SK-N-SH treated with all-trans-retinoic acid at 6 μM for 48 hours (cell line): ENCODE measurements around the gene SIX3.

Experiments used
- ARNTL ChIP-seq: fragments of 450-650 bp; formaldehyde crosslinking; IDR thresholded peaks from 2 replicates; pipeline ENCODE4 v1.5.0; 2020; ENCODE audit warnings: low read depth, mild to moderate bottlenecking, moderate library complexity, borderline replicate concordance
- CSRNP3 ChIP-seq: fragments of 250-450 bp; sonication (Bioruptor Pico); IDR thresholded peaks from 2 replicates; pipeline ENCODE4 v1.5.1; 2021; ENCODE audit warnings: mild to moderate bottlenecking, moderate library complexity
- ZNF70 ChIP-seq: fragments of 450-650 bp; formaldehyde crosslinking; IDR thresholded peaks from 2 replicates; pipeline ENCODE4 v1.5.0; 2020; ENCODE audit warnings: mild to moderate bottlenecking, moderate library complexity
- TF ChIP-seq, protein P1 (sequence below): fragments of 250-450 bp; sonication (Bioruptor Pico); IDR thresholded peaks from 2 replicates; pipeline ENCODE4 v1.8.0; 2020; ENCODE audit warnings: mild to moderate bottlenecking, moderate library complexity, borderline replicate concordance

DNA sequence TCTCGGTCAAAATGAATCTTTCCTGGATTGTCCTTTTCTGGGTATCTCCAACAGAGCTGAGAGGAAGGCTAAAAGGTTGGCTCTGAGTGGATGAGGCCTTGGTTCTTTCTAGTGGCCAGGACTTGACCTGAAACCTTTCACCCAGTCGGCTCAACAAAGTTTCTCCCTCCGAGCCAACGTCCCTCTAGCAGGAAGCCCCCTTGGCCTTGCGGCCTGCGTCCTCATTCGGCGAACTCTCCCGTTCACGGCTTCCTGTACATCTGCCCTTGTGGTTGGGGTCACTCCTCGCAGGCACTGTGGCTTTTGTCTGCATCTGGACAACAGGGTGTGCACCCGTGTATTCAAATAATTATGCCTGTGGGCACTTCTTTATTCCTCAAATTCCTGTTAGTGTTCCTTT lies 9.4 kb upstream of the SIX3 start:
- no peak for TF ChIP-seq CSRNP3 (CRISPR knock-in tag)
- TF ChIP-seq ARNTL (CRISPR knock-in tag): no peak
- TF ChIP-seq, protein P1, sequence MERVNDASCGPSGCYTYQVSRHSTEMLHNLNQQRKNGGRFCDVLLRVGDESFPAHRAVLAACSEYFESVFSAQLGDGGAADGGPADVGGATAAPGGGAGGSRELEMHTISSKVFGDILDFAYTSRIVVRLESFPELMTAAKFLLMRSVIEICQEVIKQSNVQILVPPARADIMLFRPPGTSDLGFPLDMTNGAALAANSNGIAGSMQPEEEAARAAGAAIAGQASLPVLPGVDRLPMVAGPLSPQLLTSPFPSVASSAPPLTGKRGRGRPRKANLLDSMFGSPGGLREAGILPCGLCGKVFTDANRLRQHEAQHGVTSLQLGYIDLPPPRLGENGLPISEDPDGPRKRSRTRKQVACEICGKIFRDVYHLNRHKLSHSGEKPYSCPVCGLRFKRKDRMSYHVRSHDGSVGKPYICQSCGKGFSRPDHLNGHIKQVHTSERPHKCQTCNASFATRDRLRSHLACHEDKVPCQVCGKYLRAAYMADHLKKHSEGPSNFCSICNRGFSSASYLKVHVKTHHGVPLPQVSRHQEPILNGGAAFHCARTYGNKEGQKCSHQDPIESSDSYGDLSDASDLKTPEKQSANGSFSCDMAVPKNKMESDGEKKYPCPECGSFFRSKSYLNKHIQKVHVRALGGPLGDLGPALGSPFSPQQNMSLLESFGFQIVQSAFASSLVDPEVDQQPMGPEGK (CRISPR knock-in tag): no peak
- no peak for TF ChIP-seq ZNF70 (CRISPR knock-in tag)
